GM18498 (cell line): ENCODE measurements around the gene CCR5AS.

Source experiments
- ATAC-seq: cut with Tn5 transposase; IDR thresholded peaks from one replicate; pipeline ENCODE4 v1.9.1; 2021; ENCODE audit warnings: mild to moderate bottlenecking, moderate library complexity; ENCODE audit not compliant: unreplicated experiment

The CCR5AS gene

DNA sequence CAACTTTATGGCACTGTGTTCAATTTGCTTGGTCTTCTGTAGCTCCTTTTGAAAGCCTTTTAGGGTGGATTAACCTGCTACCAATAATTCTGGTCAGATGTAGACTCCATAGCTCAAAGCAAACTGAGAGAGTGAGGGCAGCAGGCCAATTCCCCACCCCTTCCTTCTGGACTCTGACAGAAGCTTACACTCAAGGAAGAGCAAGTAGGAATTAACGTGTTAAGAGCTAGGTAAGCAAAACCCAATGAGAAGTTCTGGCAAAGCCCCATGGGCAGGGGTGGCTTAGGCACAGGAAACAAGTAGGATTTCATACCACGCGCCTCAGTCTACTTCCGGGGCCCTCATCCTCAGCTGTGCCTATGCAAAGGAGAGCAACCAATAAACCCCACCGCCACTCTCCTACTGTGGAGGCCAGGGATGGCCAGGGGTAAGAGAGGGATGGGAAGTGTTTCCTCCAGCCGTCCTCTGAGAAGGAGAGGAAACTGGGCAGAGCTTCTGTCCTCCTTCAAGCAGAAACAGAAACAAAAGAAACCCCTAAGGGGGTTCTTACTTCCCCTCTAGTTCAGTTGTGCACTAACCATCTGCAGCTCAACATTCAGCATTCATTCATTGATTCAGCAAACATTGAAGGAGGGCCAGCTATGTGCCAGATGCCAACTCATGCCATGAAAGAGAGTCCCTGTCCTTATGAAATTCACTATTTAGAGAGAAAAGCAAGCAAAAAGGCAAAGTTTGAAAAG lies 23.5 kb downstream of the CCR5AS start:
- no peak for ATAC-seq

- ATAC-seq = no peak
These were observed 25.2 kb downstream of the CCR5AS start for GRCh38 chr3:46381625-46382024.

GRCh38 chr3:46380471-46381221 lies 26.2 kb downstream of the CCR5AS start:
- ATAC-seq = no peak

DNA sequence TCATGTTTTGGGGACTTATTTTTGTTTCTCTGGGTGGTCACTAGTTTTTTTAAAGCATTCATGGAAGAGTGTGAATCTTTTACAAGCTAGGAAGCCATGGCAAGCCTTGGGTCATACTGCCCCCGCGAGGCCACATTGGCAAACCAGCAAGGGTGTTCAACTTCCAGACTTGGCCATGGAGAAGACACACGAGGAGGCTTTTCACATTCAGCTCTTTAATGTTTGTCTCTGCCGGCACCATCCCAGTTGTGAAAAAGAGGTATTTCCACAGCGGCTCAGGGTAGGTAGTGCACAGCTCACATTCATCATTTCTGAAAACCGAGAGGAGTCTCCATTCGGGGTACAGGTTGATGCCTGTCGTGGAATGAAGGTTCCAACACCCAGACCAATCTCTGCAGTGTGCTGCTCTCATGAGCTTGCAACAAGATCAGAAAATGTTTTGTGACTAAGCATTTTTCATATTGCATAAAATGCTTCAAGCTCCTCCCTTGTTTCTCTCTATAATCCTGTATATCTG lies 28.4 kb downstream of the CCR5AS start:
- ATAC-seq = no peak

DNA sequence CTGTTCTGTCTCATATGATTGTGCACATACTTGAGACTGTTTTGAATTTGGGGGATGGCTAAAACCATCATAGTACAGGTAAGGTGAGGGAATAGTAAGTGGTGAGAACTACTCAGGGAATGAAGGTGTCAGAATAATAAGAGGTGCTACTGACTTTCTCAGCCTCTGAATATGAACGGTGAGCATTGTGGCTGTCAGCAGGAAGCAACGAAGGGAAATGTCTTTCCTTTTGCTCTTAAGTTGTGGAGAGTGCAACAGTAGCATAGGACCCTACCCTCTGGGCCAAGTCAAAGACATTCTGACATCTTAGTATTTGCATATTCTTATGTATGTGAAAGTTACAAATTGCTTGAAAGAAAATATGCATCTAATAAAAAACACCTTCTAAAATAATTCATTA lies 31.1 kb downstream of the CCR5AS start:
- no peak for ATAC-seq

DNA sequence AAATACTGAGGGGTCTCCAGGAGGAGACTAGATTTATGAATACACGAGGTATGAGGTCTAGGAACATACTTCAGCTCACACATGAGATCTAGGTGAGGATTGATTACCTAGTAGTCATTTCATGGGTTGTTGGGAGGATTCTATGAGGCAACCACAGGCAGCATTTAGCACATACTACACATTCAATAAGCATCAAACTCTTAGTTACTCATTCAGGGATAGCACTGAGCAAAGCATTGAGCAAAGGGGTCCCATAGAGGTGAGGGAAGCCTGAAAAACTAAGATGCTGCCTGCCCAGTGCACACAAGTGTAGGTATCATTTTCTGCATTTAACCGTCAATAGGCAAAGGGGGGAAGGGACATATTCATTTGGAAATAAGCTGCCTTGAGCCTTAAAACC lies 31.6 kb downstream of the CCR5AS start:
- ATAC-seq = no peak

- ATAC-seq = no peak
These were observed 32.1 kb downstream of the CCR5AS start for GRCh38 chr3:46374755-46375154.

DNA sequence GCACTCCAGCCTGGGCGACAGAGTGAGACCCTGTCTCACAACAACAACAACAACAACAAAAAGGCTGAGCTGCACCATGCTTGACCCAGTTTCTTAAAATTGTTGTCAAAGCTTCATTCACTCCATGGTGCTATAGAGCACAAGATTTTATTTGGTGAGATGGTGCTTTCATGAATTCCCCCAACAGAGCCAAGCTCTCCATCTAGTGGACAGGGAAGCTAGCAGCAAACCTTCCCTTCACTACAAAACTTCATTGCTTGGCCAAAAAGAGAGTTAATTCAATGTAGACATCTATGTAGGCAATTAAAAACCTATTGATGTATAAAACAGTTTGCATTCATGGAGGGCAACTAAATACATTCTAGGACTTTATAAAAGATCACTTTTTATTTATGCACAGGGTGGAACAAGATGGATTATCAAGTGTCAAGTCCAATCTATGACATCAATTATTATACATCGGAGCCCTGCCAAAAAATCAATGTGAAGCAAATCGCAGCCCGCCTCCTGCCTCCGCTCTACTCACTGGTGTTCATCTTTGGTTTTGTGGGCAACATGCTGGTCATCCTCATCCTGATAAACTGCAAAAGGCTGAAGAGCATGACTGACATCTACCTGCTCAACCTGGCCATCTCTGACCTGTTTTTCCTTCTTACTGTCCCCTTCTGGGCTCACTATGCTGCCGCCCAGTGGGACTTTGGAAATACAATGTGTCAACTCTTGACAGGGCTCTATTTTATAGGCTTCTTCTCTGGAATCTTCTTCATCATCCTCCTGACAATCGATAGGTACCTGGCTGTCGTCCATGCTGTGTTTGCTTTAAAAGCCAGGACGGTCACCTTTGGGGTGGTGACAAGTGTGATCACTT lies 34.1 kb downstream of the CCR5AS start:
- ATAC-seq = no peak

GRCh38 chr3:46371519-46372340 lies 35.1 kb downstream of the CCR5AS start:
- no peak for ATAC-seq

GRCh38 chr3:46370839-46371518 lies 35.9 kb downstream of the CCR5AS start, which contains the start of gene CCR5:
Gene CCR5 (plus strand): TSS chr3:46370946. CDS start chr3:46372903, 1,957 bp downstream.
- no peak for ATAC-seq

DNA sequence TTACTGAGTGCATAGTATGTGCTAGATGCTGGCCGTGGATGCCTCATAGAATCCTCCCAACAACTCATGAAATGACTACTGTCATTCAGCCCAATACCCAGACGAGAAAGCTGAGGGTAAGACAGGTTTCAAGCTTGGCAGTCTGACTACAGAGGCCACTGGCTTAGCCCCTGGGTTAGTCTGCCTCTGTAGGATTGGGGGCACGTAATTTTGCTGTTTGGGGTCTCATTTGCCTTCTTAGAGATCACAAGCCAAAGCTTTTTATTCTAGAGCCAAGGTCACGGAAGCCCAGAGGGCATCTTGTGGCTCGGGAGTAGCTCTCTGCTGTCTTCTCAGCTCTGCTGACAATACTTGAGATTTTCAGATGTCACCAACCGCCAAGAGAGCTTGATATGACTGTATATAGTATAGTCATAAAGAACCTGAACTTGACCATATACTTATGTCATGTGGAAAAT lies 37.2 kb downstream of the CCR5AS start:
- no peak for ATAC-seq

- ATAC-seq = no peak
These were observed 37.7 kb downstream of the CCR5AS start for GRCh38 chr3:46369151-46369550.

GRCh38 chr3:46368569-46368968 lies 38.3 kb downstream of the CCR5AS start:
- peak; percentile 67 for ATAC-seq

GRCh38 chr3:46367811-46368210 lies 39.1 kb downstream of the CCR5AS start:
- no peak for ATAC-seq

DNA sequence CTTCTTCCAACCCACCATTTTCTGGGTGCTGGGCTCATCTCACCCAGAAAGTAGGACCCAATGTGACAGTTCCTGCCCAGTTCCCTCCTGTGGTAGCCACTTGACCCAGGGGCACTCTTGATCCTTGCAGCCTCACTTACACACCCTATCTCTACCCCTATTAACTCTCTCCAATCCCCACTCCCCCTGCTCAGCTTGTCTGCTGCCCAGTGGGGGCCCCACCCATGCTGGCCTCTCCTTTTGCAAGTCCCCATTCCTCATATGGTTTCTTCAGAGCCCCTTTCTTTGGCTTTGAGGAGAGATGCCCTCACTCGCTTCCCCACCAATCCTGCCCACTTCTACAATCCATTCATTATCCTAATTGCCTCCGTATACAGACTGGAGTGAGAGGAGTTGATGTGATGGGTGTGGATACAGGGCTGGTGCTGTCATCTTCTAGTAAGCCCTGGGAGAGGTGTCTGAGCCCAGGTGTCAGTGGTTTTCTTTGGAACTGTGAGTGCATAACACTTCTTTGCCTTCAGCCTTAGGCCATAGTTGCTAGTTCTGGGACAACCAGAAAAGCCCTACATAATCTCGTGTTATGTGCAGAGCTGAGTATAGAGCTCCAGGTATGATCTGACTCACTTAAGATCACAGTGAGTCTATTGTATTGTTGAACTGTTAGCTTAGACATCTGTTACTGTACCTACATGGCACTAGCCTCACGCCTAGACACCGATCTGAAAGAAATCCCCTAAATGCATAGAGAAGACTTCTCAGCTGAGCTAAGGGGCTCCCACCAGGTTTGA lies 40.9 kb downstream of the CCR5AS start:
- no peak for ATAC-seq

DNA sequence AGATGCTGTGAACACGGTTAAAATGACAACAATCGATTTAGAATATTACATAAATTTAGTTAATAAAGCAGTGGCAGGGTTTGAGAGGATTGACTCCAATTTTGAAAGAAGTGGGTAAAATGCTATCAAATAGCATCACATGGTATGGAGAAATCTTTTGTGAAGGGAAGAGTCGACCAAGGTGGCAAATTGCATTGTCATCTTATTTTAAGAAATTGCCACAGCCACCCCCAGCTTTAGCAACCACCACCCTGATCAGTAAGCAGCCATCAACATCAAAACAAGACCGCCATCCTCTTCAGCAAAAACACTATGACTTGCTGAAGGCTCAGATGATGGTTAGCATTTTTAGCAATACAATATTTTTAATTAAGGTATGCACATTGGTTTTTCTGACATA lies 41.8 kb downstream of the CCR5AS start:
- no peak for ATAC-seq

DNA sequence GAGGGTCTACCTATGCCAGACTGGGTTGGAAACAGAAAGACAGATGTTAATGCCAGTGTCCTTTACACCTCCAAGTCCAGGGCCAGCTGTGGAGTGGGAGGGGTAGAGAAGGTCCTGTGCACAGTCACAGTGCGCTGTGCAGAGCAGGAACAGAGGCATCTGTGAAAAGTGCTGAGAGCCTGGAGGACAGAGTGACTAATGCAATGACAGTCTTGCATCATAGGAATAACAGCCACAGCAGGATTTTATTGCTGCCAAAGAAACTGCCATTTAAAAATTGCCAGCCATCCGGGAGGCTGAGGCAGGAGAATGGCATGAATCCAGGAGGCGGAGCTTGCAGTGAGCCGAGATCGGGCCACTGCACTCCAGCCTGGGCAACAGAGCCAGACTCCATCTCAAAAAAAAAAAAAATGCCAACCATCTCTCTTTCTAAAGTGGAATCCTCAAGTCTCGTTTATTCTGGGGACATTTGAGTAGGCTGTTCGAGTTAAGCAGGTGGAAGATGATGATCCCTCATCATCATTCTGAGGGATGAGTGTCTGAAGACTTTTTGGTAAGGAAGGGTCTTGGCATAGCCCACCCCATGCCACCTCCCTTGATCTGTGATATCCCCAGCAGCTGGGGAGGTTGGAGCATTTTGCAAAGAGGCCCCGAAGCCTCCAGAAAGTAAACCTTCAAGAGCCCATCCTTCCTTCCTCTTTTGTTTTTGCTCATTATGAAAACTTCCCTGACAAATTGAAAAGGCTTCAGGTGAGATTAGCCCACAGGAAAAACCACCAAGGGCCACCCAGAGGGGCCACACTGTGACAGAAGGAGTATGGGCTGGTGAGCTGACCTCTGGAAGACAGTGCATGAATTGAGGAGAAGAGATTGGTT lies 45.2 kb downstream of the CCR5AS start:
- no peak for ATAC-seq

DNA sequence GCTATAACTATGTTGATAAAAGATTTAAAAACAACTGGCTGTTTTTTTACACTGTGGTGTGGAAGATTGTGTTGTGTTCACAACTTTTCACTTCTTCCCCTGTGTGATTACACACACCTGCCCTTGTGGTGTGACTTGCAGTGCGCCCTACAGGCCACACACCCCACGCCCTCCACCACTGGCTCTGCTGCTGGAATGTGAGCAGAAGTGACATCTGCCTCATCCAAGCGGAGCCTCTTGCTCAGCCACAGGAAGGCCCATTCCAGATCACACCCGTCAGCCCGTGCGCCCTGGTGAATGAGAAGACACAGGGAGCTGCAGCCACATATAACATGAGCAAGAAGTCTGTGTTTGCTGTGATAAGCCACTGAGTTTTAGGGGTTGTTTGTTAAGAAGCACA lies 46.0 kb downstream of the CCR5AS start:
- no peak for ATAC-seq
